GM18505 (cell line): ENCODE data around the gene TRAPPC12.

Experiments used
- ATAC-seq: cut with Tn5 transposase; IDR thresholded peaks from one replicate; pipeline ENCODE4 v1.9.1; 2021; ENCODE audit not compliant: unreplicated experiment
- POLR2A ChIP-seq: IDR thresholded peaks from 4 replicates; pipeline ENCODE4 v1.6.1; 2011; ENCODE audit warnings: borderline replicate concordance; ENCODE audit not compliant: insufficient read depth, insufficient read length; ENCODE audit errors: extremely low read depth

TRAPPC12 gene

DNA sequence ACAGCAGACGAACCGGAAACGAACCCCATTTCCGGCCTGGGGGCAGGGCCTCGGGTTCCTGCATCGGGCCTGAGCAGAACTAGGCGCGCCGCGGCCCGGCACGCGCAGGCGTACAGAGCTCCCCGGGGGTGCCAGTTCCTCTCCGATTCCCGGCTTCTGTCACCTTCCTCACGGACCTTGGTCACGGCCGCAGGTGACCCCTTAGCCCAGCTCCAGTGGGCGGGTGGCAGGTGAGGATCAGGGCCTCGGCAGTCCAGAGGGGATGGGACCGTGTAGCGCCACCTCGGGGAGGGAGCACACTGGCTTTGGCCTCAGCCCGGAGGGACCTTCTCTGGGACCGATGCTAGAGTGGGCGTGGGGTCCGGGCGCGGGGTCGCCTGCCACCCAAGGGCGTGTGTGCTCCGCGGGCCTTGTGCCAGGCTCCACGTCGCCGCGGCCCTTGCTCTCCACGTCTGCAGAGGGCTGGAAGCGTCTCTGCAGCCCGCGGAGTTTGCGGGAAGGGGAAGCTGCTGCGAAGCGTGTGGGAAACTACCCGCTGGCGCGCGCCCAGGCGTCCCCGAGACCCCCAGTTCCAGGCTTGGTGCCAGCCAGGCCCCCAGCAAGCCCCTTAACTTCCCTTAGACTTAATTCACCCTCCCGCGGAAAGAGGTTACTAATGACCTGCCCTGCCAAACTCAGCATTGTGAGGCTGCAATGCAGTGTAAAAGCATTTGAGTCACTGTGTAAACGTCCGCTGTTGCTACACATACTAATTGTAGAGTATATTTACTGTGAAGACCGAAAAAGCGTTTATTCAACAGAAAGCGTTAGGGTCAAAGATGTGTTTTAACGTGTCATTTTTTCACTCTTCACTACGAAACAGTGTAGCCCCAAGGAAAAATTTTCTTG lies at the start of gene TRAPPC12:
TRAPPC12 (plus strand) TSS at position 48 of the 888 bp plus-strand sequence. CDS start 7,930 bp downstream, outside the sequence.
- peak; percentile 71 for ATAC-seq
- peak; percentile 93 for TF ChIP-seq POLR2A

DNA sequence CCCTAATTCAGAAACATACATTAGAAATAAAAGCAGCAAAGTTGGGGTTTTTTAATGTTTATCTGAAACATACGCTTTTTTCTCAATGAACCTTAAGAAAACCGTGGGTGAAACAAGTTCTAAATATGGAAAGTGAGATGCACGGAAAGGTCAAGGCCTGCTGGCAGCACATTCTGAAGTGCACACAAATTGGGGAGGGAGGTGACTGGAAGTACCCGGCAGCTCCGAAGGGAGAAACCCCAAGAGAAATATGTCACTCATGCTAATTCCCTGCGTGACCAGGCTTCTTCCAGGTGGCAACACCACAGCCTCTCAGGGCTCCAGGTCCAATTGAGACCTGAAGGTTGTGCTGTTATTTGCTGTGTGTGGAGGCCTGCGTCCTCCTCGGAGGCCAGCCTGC lies 47.4 kb upstream of the TRAPPC12 start:
- no peak for ATAC-seq
- TF ChIP-seq POLR2A, result no peak

DNA sequence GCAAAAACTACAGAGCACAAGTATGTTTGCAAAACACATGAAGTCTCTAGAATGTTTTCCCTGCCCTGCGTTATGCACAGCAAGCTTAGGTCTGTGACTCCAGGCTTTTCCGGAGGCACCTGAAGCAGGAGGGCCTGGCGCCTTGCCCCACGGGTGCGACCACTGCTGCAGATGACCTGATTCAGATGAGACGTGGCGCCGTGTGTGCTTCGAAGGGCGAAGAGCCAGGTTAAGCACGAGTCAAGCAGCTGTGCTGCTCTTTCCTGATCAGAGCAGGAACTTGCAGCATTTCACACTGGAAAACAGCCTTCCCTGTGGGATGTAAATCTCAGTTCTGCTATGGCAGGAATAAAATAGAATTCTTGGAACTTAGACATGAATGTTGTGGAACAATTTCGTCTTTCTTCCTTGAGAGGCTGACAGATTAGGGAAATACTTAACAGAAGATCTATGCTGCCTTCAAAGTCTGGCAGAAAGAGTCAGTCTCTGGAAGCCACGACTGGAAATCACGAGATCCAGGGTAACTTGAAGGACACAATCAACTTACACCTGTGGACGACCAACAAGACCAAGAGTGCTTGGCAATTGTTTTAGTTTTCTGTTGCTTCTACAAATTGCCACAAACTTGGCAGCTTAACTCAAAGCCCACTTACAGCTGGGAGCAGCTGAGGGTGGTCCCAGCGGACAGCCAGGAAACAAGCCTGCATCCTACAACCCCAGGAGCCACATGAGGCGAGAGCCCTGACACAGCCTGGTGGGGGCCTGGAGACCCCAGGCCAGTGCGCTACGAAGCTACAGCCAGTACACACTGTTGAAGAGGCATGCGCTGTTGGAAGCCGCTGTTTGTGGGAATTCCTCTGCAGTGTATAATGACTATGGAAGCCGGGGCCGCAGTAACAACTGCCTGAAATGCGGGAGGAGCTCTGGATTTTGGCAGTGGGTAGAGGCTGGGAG lies 44.8 kb upstream of the TRAPPC12 start:
- no peak for TF ChIP-seq POLR2A
- no peak for ATAC-seq

DNA sequence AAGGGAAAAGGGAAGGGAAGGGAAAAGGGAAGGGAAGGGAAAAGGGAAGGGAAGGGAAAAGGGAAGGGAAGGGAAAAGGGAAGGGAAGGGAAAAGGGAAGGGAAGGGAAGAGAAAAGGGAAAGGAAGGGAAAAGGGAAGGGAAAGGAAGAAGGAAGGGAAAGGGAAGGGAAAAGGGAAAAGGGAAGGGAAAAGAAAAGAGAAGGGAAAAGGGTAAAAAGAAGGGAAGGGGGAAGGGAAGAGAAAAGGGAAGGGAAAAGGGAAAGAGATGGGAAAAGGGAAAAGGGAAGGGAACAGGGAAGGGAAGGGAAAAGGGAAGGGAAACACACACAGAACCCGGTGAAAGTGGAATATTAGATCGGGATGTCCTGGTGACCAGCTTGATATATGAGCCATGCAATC lies 42.6 kb upstream of the TRAPPC12 start:
- ATAC-seq, result no peak
- TF ChIP-seq POLR2A, result no peak

DNA sequence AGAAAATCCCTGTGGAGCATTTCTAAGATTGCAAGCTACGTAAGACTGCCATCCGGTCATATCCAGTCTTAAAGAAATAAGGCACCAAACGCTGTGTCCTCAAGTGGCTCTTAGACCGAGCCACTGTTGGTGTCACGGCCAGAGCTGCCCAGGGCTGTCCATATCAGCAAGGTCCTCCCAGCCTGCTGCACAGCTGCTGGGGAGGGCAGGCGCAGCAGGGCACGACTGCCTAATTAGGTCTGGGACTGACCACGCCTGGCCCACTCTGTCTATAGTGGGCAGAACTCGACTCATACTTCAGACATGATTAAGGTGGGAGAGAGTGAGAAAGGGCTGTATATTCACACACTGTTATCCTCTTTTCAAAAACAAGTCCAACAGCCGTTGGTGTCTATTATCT lies 41.2 kb upstream of the TRAPPC12 start:
- ATAC-seq, result no peak
- no peak for TF ChIP-seq POLR2A

DNA sequence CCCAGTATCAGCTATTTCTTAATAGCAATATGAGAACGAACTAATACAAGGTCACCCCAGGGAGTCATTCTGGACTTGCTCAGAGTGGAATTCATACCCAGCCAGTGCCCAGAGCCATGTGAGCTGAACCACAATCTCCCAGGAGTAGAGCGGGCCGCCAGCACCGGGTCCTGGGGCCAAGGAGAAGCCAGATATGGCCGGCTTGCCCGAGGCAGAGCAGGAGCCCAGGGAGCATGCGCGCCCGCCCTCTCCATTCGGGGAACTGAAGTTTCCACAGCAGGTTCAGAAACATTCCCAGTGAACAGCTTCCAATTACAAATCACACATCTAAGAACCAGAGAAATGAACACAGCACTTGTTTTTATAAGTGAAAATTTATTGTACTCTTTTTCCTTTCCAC lies 39.4 kb upstream of the TRAPPC12 start:
- no peak for TF ChIP-seq POLR2A
- no peak for ATAC-seq

DNA sequence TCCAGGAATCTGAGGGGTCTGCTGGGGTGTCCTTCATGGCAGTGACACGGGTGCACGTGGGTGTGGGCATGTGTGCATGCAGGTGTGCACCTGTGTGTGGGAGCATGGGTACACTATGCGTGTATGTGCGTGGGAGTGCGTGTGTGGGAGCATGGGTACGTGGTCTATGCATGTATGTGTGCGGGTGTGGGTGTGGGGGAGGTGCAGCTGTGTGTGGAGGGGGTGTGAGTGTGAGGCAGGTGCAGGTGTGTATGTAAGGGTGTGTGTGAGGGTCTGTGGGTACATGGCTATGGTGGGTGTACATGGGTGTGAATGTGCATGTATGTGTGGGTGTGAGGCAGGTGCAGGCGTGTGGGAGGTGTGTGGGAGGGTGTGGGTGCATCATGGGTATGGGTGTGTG lies 38.2 kb upstream of the TRAPPC12 start:
- no peak for TF ChIP-seq POLR2A

DNA sequence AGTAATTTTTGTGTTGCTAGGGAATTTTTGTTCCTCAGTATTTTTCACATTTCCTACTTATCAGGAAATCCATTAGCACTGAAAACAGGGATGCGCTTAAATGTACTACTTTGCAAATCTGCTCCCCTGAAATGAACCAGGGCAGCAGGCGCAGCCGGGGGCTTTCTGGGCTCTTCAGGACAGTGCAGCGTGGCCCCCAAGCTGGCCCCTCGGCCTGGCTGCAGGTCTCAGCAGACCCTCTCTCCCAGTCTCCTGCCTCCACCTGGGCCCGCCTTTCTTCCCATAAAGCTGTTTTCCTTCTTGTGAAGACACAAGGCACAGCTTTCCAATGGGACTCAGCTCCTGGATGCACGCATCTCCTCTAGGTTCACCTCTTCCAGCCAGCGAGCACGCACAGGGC lies 37.2 kb upstream of the TRAPPC12 start:
- no peak for TF ChIP-seq POLR2A
- no peak for ATAC-seq

More for the DNA sequence above, 38.2 kb upstream of the TRAPPC12 start:
- ATAC-seq, result no peak

DNA sequence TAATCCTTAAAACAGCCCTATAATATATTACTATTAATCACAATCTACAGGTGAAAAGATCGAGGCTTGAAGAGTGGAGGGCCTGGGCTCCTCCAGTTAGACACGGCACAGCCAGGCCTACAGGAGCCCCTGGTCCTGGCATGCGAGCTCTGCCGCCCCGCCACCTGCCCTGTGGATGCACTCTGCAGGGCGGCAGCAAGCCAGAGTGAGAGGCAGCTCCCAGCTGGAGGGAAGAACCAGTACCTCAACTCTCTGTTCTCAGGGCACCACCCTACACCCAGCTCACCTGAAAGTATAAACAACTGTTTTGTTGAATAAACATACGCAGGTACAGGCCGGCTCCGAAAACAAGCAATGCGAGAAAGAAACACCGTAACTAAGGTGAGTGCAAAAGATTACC lies 36.5 kb upstream of the TRAPPC12 start:
- TF ChIP-seq POLR2A, result no peak
- ATAC-seq, result no peak

DNA sequence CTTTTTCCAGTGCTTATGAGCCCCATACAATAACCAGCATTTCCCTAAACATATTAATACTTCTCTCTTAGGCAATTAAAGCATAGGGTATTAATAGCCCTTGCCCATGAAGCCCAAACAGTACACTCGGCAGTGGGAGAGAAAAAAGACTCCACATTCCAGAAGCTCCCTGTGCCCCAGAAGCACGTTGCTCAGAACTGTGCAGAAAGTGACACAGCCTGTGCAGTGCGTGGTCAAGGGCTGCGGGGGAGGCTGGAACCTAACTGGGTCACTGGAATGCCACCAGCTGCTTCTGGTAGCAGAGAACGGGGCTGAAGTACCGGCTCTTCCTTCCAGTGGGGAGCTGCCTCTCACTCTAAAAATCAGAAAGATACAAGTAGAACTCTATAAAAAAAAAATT lies 34.6 kb upstream of the TRAPPC12 start:
- TF ChIP-seq POLR2A, result no peak

DNA sequence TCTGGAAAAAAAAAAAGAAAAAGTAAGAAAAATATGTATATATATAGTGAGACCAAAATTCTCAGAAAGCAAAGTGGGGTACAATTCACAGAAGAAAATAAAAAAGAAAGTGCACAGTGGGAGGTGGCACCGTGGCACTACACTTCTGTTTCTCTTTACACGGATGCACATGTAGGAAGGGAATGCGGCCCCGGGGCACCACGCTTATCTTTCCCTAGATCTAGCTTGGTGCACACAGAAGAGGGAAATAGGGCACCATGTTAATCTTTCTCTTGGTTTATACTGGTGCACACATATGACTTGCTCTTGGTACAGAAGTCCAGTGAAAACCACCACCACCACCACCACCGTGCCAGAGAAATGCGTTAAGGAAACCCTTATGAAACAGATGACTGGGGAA lies 33.9 kb upstream of the TRAPPC12 start:
- TF ChIP-seq POLR2A, result no peak
- no peak for ATAC-seq

More for the DNA sequence above, 34.6 kb upstream of the TRAPPC12 start:
- ATAC-seq, result no peak

DNA sequence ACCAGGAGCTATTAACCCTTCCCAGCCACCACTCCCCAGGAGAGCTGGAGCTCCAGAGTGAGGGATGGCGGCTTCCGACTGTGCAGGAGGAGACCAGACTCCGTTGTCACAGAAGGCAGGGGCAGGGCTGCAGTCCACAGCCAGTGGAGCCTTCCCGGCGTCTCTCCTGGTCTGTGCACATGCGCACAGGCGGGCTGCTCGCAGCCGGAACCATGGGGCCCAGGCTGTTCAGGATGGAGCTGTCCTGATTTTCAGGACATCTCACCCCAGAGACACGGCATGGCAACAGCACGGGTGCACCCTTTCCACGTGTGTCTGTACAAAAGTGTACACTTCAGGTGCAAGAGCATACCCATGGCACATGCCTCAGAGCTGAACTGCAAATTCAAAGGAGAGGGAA lies 30.7 kb upstream of the TRAPPC12 start:
- no peak for ATAC-seq
- TF ChIP-seq POLR2A, result no peak

DNA sequence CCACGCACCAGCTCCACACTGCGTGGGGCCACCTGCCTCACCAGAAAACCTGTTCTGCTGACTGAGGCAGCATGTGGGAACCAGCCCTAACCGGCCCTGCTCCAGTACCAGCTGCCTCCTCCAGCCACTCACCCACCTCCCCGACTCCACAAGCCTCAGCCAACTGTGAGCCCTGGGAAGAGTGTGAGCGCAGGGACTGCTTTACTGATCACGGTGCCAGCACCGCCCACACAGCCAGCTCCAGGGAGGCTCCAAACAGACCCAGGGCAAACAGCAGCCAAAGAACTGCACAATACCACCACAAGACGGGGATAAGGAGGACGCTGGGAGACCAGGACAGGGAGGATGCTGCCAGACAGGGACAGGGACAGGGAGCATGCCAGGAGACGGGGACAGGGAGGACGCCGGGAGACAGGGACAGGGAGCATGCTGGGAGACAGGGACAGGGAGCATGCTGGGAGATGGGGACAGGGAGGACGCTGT lies 30.2 kb upstream of the TRAPPC12 start:
- ATAC-seq, result no peak
- TF ChIP-seq POLR2A, result no peak
